ENCODE results near the gene TSEN54. TPM values are rescaled to one million over a fixed set of nuclear protein-coding genes. Genes with fewer than 3 reads are reported as not detected.

The TSEN54 gene
- total RNA-seq, 1 donor from 2014 or later = 56.0 TPM

- Mint-ChIP-seq H3K4me1 (ENCODE audit: low read depth) (peaks cover 4% of the 10 kb centered on the region), H3K27me3 (no peaks in the 10 kb centered on the region), H3K4me3 (ENCODE audit: low read depth) (no peak overlapping the region), H3K9me3 (ENCODE audit: low read depth) (no peaks in the 10 kb centered on the region), H3K27ac (no peak overlapping the region), H3K36me3 (ENCODE audit: insufficient read depth) (peaks cover 6% of the 10 kb centered on the region)
- DNase-seq (ENCODE audit: low spot score, unreplicated experiment) = no peak
- no peak for TF ChIP-seq CTCF (IDR thresholded peaks at IDR 0.05; ENCODE audit: unreplicated experiment)
Observed at GRCh38 chr17:75482098-75482942, 34.0 kb upstream of the TSEN54 start.

DNA sequence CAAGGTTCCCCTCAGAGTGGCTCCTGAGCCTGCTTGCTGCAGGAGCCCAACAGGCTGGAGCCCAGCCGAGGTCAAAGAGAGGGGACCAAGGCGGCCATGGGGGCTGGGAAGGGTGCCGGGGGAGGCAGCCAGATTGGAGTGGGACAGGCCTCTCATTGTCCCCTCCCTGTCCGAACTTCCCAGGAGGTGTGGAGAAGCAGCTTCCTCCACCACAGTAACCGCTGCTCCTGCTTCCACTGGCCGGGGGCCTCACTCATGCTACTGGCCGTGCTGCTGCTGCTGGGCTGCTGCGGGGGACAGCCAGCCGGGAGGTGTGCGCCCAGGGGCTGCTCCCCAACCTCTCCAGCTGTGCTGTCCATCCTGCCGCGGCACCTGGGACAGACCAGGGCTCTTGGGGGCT, 30.6 kb upstream of the TSEN54 start:
- H3K36me3 Mint-ChIP-seq (ENCODE audit: insufficient read depth) = peaks cover 6% of the 10 kb centered on the region
- H3K27me3 Mint-ChIP-seq = no peaks in the 10 kb centered on the region
- H3K9me3 Mint-ChIP-seq (ENCODE audit: low read depth) = no peaks in the 10 kb centered on the region
- DNase-seq (ENCODE audit: low spot score, unreplicated experiment) = no peak
- no peak for TF ChIP-seq CTCF (IDR thresholded peaks at IDR 0.05; ENCODE audit: unreplicated experiment)
- H3K27ac Mint-ChIP-seq = no peak overlapping the region
- H3K4me1 Mint-ChIP-seq (ENCODE audit: low read depth) = no peaks in the 10 kb centered on the region
- H3K4me3 Mint-ChIP-seq (ENCODE audit: low read depth) = no peak overlapping the region

GRCh38 chr17:75486151-75486550, 30.2 kb upstream of the TSEN54 start:
- no peak for TF ChIP-seq CTCF (IDR thresholded peaks at IDR 0.05; ENCODE audit: unreplicated experiment)
- DNase-seq (ENCODE audit: low spot score, unreplicated experiment) = no peak
- Mint-ChIP-seq H3K36me3 (ENCODE audit: insufficient read depth) (peaks cover 6% of the 10 kb centered on the region), H3K4me1 (ENCODE audit: low read depth) (no peaks in the 10 kb centered on the region), H3K27ac (no peak overlapping the region), H3K4me3 (ENCODE audit: low read depth) (no peak overlapping the region), H3K9me3 (ENCODE audit: low read depth) (no peaks in the 10 kb centered on the region), H3K27me3 (no peaks in the 10 kb centered on the region)

DNA sequence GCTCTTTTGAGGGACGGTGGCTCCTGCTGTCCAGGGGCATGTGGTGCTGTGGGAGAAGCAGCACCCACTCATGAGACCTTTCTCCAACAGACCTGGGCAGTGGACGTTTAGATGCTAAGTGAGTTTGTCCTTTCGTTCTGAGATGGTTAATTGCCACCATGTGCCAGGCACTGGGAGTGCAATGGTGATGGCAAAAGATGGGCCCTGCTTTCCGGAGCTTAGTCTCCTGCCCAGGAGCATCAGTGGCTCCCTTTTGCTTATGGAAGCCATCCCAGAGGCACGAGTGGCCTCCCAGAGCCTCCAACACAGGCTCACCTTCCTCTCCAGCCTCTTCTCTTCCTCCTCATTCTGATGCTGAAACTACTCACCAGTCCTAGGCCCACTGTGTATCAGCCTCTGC, 29.4 kb upstream of the TSEN54 start:
- peak overlapping the region; percentile 85 for H3K27ac Mint-ChIP-seq
- TF ChIP-seq CTCF (IDR thresholded peaks at IDR 0.05; ENCODE audit: unreplicated experiment) = no peak
- no peak overlapping the region for H3K4me3 Mint-ChIP-seq (ENCODE audit: low read depth)
- H3K36me3 Mint-ChIP-seq (ENCODE audit: insufficient read depth) = peaks cover 6% of the 10 kb centered on the region
- H3K27me3 Mint-ChIP-seq = no peaks in the 10 kb centered on the region
- H3K9me3 Mint-ChIP-seq (ENCODE audit: low read depth) = no peaks in the 10 kb centered on the region
- H3K4me1 Mint-ChIP-seq (ENCODE audit: low read depth) = no peaks in the 10 kb centered on the region
- DNase-seq (ENCODE audit: low spot score, unreplicated experiment) = no peak

DNA sequence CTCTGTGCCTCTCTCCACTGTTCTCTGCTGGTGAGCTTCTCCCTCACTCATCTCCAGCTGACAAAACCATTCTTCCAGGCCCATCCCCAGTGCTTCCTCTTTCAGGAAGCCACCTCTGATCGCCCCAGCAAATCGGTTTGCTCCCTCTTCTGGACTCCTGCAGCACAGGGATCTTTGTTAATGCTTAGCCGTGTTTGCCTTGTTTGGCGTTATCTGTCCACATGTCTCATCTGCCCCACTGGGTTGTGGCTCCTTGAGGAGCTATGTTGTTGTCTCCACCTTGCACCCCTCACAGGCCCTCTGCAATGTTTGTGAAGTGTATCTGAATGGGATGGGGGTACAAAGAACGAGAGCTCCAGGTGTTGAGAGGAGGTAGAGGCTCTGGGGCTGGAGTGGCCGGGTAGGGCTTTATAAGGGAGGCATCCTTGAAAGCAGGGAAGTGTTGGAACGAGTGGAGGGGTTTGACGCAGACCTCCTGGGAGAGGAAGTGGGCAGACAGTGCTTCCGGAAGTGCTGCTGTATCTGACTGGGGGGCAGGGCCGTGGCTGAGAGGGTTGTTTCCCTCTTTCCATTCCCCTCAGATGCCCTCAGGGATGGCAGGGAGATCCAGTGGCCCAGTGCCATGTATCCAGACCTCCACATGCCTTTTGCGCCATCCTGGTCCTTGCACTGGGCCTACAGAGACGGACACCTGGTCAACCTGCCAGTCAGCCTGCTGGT, 28.8 kb upstream of the TSEN54 start:
- H3K27me3 Mint-ChIP-seq = no peaks in the 10 kb centered on the region
- peak overlapping the region; percentile 85 for H3K27ac Mint-ChIP-seq
- no peak overlapping the region for H3K4me3 Mint-ChIP-seq (ENCODE audit: low read depth)
- peaks cover 6% of the 10 kb centered on the region for H3K36me3 Mint-ChIP-seq (ENCODE audit: insufficient read depth)
- no peak for TF ChIP-seq CTCF (IDR thresholded peaks at IDR 0.05; ENCODE audit: unreplicated experiment)
- H3K9me3 Mint-ChIP-seq (ENCODE audit: low read depth) = no peaks in the 10 kb centered on the region
- H3K4me1 Mint-ChIP-seq (ENCODE audit: low read depth) = no peaks in the 10 kb centered on the region
- DNase-seq (ENCODE audit: low spot score, unreplicated experiment) = no peak

Measured in progenitor cell of endocrine pancreas (in vitro differentiated cells).